ENCODE results near the gene ARFGEF2. TPM values are rescaled to one million over a fixed set of nuclear protein-coding genes. Genes with fewer than 3 reads are reported as not detected.

Gene ARFGEF2
- total RNA-seq, 4 donors from 2014 or later: 23.7 to 37.0 (median 28.1) TPM

GRCh38 chr20:48892049-48892470 is 29.5 kb upstream of the ARFGEF2 start:
- Histone ChIP-seq H3K4me3 (no peak overlapping the region), H3K27ac (no peak overlapping the region), H3K36me3 (no peaks in the 10 kb centered on the region), H3K4me1 (no peaks in the 10 kb centered on the region), H3K27me3 (peaks cover 0 to 20% (median 0%) of the 10 kb centered on the region in 4 donors), H3K9me3 (no peaks in the 10 kb centered on the region)
- intact Hi-C loops (cut with DNase I): no loop called here
- no peak for TF ChIP-seq POLR2A (IDR thresholded peaks at IDR 0.05)
- no peak for TF ChIP-seq CTCF (IDR thresholded peaks at IDR 0.05)
- WGBS, 2 donors: 65 to 81% methylated on average over 3 of the region's 3 CpGs
- DNase-seq: no peak

GRCh38 chr20:48892891-48893290 is 28.6 kb upstream of the ARFGEF2 start:
- WGBS, 2 donors: 31 to 60% methylated on average over 2 of the region's 2 CpGs
- intact Hi-C loops (cut with DNase I): no loop called here
- DNase-seq: no peak

GRCh38 chr20:48893374-48893773 is 28.1 kb upstream of the ARFGEF2 start:
- Histone ChIP-seq H3K36me3 (no peaks in the 10 kb centered on the region), H3K27ac (no peak overlapping the region), H3K4me3 (no peak overlapping the region), H3K9me3 (no peaks in the 10 kb centered on the region), H3K27me3 (peaks cover 0 to 22% (median 0%) of the 10 kb centered on the region in 4 donors), H3K4me1 (peaks cover 0 to 9% (median 4%) of the 10 kb centered on the region in 3 donors)
- no peak for TF ChIP-seq CTCF (IDR thresholded peaks at IDR 0.05)
- TF ChIP-seq POLR2A (IDR thresholded peaks at IDR 0.05): no peak
- no peak for DNase-seq
- intact Hi-C loops (cut with DNase I): no loop called here

More at GRCh38 chr20:48892891-48893290, 28.6 kb upstream of the ARFGEF2 start:
- H3K4me3 ChIP-seq: no peak overlapping the region
- peaks cover 0 to 20% (median 0%) of the 10 kb centered on the region in 4 donors for H3K27me3 ChIP-seq
- no peak overlapping the region for H3K27ac ChIP-seq
- no peak for TF ChIP-seq CTCF (IDR thresholded peaks at IDR 0.05)
- no peaks in the 10 kb centered on the region for H3K36me3 ChIP-seq
- H3K9me3 ChIP-seq: no peaks in the 10 kb centered on the region
- peaks cover 0 to 8% (median 4%) of the 10 kb centered on the region in 3 donors for H3K4me1 ChIP-seq

- 40 to 48% methylated on average over 4 of the region's 4 CpGs for WGBS, 2 donors
- intact Hi-C loops (cut with DNase I): no loop called here
- Histone ChIP-seq H3K9me3 (no peaks in the 10 kb centered on the region), H3K36me3 (no peaks in the 10 kb centered on the region), H3K4me3 (no peak overlapping the region), H3K4me1 (peaks cover 0 to 9% (median 4%) of the 10 kb centered on the region in 3 donors), H3K27me3 (peaks cover 0 to 23% (median 0%) of the 10 kb centered on the region in 4 donors), H3K27ac (no peak overlapping the region)
- TF ChIP-seq CTCF (IDR thresholded peaks at IDR 0.05): no peak
- TF ChIP-seq POLR2A (IDR thresholded peaks at IDR 0.05): no peak
- no peak for DNase-seq
Measured at GRCh38 chr20:48897305-48898010, 24.1 kb upstream of the ARFGEF2 start.

- Histone ChIP-seq H3K4me1 (peaks cover 0 to 9% (median 4%) of the 10 kb centered on the region in 3 donors), H3K4me3 (no peak overlapping the region), H3K27me3 (peaks cover 0 to 27% (median 0%) of the 10 kb centered on the region in 4 donors), H3K27ac (no peak overlapping the region), H3K36me3 (no peaks in the 10 kb centered on the region), H3K9me3 (no peaks in the 10 kb centered on the region)
- DNase-seq: no peak
- 65 to 66% methylated on average over 5 to 9 of the region's 10 CpGs for WGBS, 2 donors
- TF ChIP-seq CTCF (IDR thresholded peaks at IDR 0.05): no peak
- TF ChIP-seq POLR2A (IDR thresholded peaks at IDR 0.05): no peak
- intact Hi-C loops (cut with DNase I): no loop called here
Measured at GRCh38 chr20:48898210-48898609, 23.3 kb upstream of the ARFGEF2 start.
